HepG2 (cell line): ENCODE results near the gene ACYP2. TPM values are rescaled to one million over a fixed set of nuclear protein-coding genes. Genes with fewer than 3 reads are reported as not detected.
A peak's percentile ranks its signal among the peaks of the same experiment; 100 is the strongest.

Experiments
- AGO1 ChIP-seq: fragments of 200-400 bp; formaldehyde crosslinking; IDR thresholded peaks from 2 replicates; pipeline ENCODE4 v1.6.1; 2017; ENCODE audit warnings: mild to moderate bottlenecking, low read depth, low read length, moderate library complexity; ENCODE audit not compliant: poor library complexity, severe bottlenecking
- ARID5B ChIP-seq: IDR thresholded peaks from 2 replicates; pipeline ENCODE4 v1.4.0; 2020; ENCODE audit warnings: mild to moderate bottlenecking, missing genetic modification reagents
- ARNT ChIP-seq: fragments of 450-650 bp; IDR thresholded peaks from 2 replicates; pipeline ENCODE4 v1.6.1; 2017
- BATF2 ChIP-seq: sonication (generic); formaldehyde crosslinking; IDR thresholded peaks from 2 replicates; pipeline ENCODE4 v1.8.0; 2022; ENCODE audit warnings: mild to moderate bottlenecking, missing genetic modification reagents, moderate library complexity
- FOSL2 ChIP-seq: sonication (generic); formaldehyde crosslinking; IDR thresholded peaks from 2 replicates; pipeline ENCODE4 v1.4.0; 2020; ENCODE audit warnings: missing genetic modification reagents
- MAZ ChIP-seq, 2 experiments: sonication (generic) in 1 of 2; formaldehyde crosslinking in 1 of 2; IDR thresholded peaks; 2 replicates each; pipeline versions ENCODE4 v1.5.0 to v1.6.1; 2012 to 2020; ENCODE audit warnings: low read depth in 2 of 2, mild to moderate bottlenecking in 2 of 2, borderline replicate concordance in 1 of 2, improper control_type of control experiment in 1 of 2, low read length in 1 of 2, missing genetic modification reagents in 1 of 2, moderate library complexity in 1 of 2
- SETDB1 ChIP-seq: sonication (generic); formaldehyde crosslinking; IDR thresholded peaks from 2 replicates; pipeline ENCODE4 v1.5.1; 2020; ENCODE audit warnings: missing genetic modification reagents, mild to moderate bottlenecking, borderline replicate concordance
- ZIK1 ChIP-seq: sonication (generic); formaldehyde crosslinking; IDR thresholded peaks from 2 replicates; pipeline ENCODE4 v1.5.0; 2020; ENCODE audit warnings: mild to moderate bottlenecking, low read depth, missing genetic modification reagents, borderline replicate concordance
- ZKSCAN5 ChIP-seq: sonication (generic); formaldehyde crosslinking; IDR thresholded peaks from 2 replicates; pipeline ENCODE4 v1.5.1; 2020; ENCODE audit warnings: mild to moderate bottlenecking, missing genetic modification reagents
- ZNF124 ChIP-seq: sonication (generic); formaldehyde crosslinking; IDR thresholded peaks from 2 replicates; pipeline ENCODE4 v1.4.0; 2020; ENCODE audit warnings: missing genetic modification reagents
- ZNF205 ChIP-seq: IDR thresholded peaks from 2 replicates; pipeline ENCODE4 v1.6.1; 2018; ENCODE audit warnings: missing biosample characterization, missing genetic modification reagents
- ZNF318 ChIP-seq: sonication (generic); formaldehyde crosslinking; IDR thresholded peaks from 2 replicates; pipeline ENCODE4 v1.4.0; 2020; ENCODE audit warnings: mild to moderate bottlenecking, missing genetic modification reagents
- ZNF570 ChIP-seq: sonication (generic); formaldehyde crosslinking; IDR thresholded peaks from 2 replicates; pipeline ENCODE4 v1.4.0; 2020; ENCODE audit warnings: mild to moderate bottlenecking, missing genetic modification reagents, borderline replicate concordance
- ZNF772 ChIP-seq: sonication (generic); formaldehyde crosslinking; IDR thresholded peaks from 2 replicates; pipeline ENCODE4 v1.5.0; 2020; ENCODE audit warnings: mild to moderate bottlenecking, missing genetic modification reagents
- polyA plus RNA-seq, 8 experiments: library from polyadenylated mRNA; depleted of rRNA in 3 of 8; stranded (reverse) in 7 of 8; unstranded in 1 of 8; fragments of >200 nt; fragmentation: Illumina TruSeq in 4 of 8; extraction: Trizol in 4 of 8; gene quantifications; 2 replicates each; pipeline versions ENCODE4 v1.2.1 to v1.2.3, GENCODE V29; 2011 to 2016; ENCODE audit warnings: low read depth in 4 of 8, missing spikeins in 1 of 8, mixed read lengths in 1 of 8; ENCODE audit not compliant: insufficient read depth in 1 of 8
- total RNA-seq, 5 experiments: library from RNA; depleted of rRNA; stranded (reverse); fragments of >200 nt; fragmentation: Illumina TruSeq; extraction: Trizol; gene quantifications; 2 replicates each; pipeline ENCODE4 v1.2.3, GENCODE V29; 2016; ENCODE audit warnings: low read depth in 1 of 5

The ACYP2 gene
- total and polyA plus RNA-seq, 2 of the 13 experiments (the other 11 are each of a cell fraction or from before 2014, with no cell fraction given) = 12.3 to 12.7 TPM

- no peak for TF ChIP-seq ZNF318
- peak; percentile 59 for TF ChIP-seq ZNF124 (CRISPR knock-in tag)
- no peak for TF ChIP-seq MAZ (IDR thresholded peaks at IDR 0.05; ENCODE audit: borderline replicate concordance, low read depth, low read length)
- TF ChIP-seq MAZ (CRISPR knock-in tag; IDR thresholded peaks at IDR 0.05; ENCODE audit: low read depth) = no peak; the same call in 1 of the 2 replicates
- TF ChIP-seq ARNT = no peak
- TF ChIP-seq ZNF205 (CRISPR knock-in tag) = 0 out of 2 replicates have a peak, but pooled peaks have one; percentile 71
- no peak for TF ChIP-seq ZIK1
- TF ChIP-seq BATF2 = no peak
- no peak for TF ChIP-seq SETDB1 (CRISPR knock-in tag)
- 0 out of 2 replicates have a peak, but pooled peaks have one; percentile 56 for TF ChIP-seq ZNF772
- TF ChIP-seq ZKSCAN5 = no peak
- TF ChIP-seq ARID5B (CRISPR knock-in tag) = peak; percentile 99
- no peak for TF ChIP-seq ZNF570 (CRISPR knock-in tag)
- TF ChIP-seq AGO1 = no peak
- TF ChIP-seq FOSL2 (CRISPR knock-in tag) = peak; percentile 86
Observed at GRCh38 chr2:54207666-54208195, 92.3 kb downstream of the ACYP2 start (continued).
